CD8-positive, alpha-beta memory T cell (primary cell): ENCODE measurements around the gene SFSWAP. TPM values are rescaled to one million over a fixed set of nuclear protein-coding genes. Genes with fewer than 3 reads are reported as not detected.

Experiments
- CTCF ChIA-PET: fragments of 350-600 bp; sonication (Branson Sonifier 250); formaldehyde crosslinking; loops from one replicate; lab custom pipeline; 2021; ENCODE audit warnings: antibody characterized with exemption; lab: Charles Lee
- POLR2A ChIA-PET: fragments of 350-600 bp; sonication (Branson Sonifier 250); formaldehyde crosslinking; loops from one replicate; lab custom pipeline; 2021; ENCODE audit warnings: antibody characterized with exemption; lab: Charles Lee
- DNase-seq, 5 donors: peaks; one replicate each; pipeline versions ENCODE4 v3.0.0 to v3.0.0-alpha.2; 2020 to 2022; ENCODE audit warnings: mixed read lengths in 1 of 5
- H3K27ac ChIP-seq: one replicate; pipeline ENCODE4 v1.7.0; 2013; ENCODE audit warnings: low read depth, mild to moderate bottlenecking, low read length, moderate library complexity
- H3K27me3 ChIP-seq: 2 replicates; pipeline ENCODE4 v1.7.0; 2013; ENCODE audit warnings: low read length, mild to moderate bottlenecking; ENCODE audit not compliant: insufficient read depth, poor library complexity, severe bottlenecking
- H3K36me3 ChIP-seq: 2 replicates; pipeline ENCODE4 v1.7.0; 2013; ENCODE audit warnings: mild to moderate bottlenecking, low read length, moderate library complexity; ENCODE audit not compliant: insufficient read depth
- H3K4me1 ChIP-seq: 2 replicates; pipeline ENCODE4 v1.7.0; 2013; ENCODE audit warnings: mild to moderate bottlenecking, low read length, moderate library complexity; ENCODE audit not compliant: insufficient read depth
- H3K4me3 ChIP-seq: 2 replicates; pipeline ENCODE4 v1.7.0; 2013; ENCODE audit warnings: mild to moderate bottlenecking, low read length
- H3K9me3 ChIP-seq: 2 replicates; pipeline ENCODE4 v1.7.0; 2013; ENCODE audit warnings: mild to moderate bottlenecking, low read length
- H3K27ac Mint-ChIP-seq, 8 donors: one replicate each; pipeline ENCODE4 v1.8.0; 2020 to 2021; ENCODE audit warnings: mixed read lengths in 8 of 8, mild to moderate bottlenecking in 6 of 8, inconsistent platforms in 3 of 8, moderate library complexity in 3 of 8
- H3K27me3 Mint-ChIP-seq, 2 donors: one replicate each; pipeline ENCODE4 v1.8.0; 2020 to 2021; ENCODE audit warnings: mixed read lengths in 2 of 2, mild to moderate bottlenecking in 1 of 2, moderate library complexity in 1 of 2
- H3K36me3 Mint-ChIP-seq, 3 donors: one replicate each; pipeline ENCODE4 v1.8.0; 2020 to 2021; ENCODE audit warnings: mixed read lengths in 3 of 3, inconsistent platforms in 1 of 3, mild to moderate bottlenecking in 1 of 3
- H3K4me1 Mint-ChIP-seq, 3 donors: one replicate each; pipeline ENCODE4 v1.8.0; 2020 to 2021; ENCODE audit warnings: mixed read lengths in 3 of 3, inconsistent platforms in 1 of 3, mild to moderate bottlenecking in 1 of 3
- H3K4me3 Mint-ChIP-seq, 7 donors: one replicate each; pipeline ENCODE4 v1.8.0; 2020 to 2021; ENCODE audit warnings: mixed read lengths in 7 of 7, mild to moderate bottlenecking in 6 of 7, moderate library complexity in 4 of 7, inconsistent platforms in 2 of 7
- H3K9me3 Mint-ChIP-seq, 5 donors: one replicate each; pipeline ENCODE4 v1.8.0; 2020 to 2022; ENCODE audit warnings: mixed read lengths in 5 of 5, mild to moderate bottlenecking in 3 of 5, moderate library complexity in 2 of 5, inconsistent platforms in 1 of 5
- polyA plus RNA-seq: library from polyadenylated mRNA; unstranded; fragments of 300-500 nt; fragmentation: Illumina TruSeq; gene quantifications from one replicate; pipeline ENCODE4 v1.2.3, GENCODE V29; 2021
- total RNA-seq, 2 experiments: library from RNA; stranded (reverse); gene quantifications; one replicate each; pipeline ENCODE4 v1.2.3, GENCODE V29; 2021

SFSWAP gene
- total and polyA plus RNA-seq, 3 experiments from 2014 or later, result 22.6 to 65.2 (median 63.3) TPM

GRCh38 chr12:131847456-131847855 lies 136.6 kb downstream of the SFSWAP start:
- Mint-ChIP-seq H3K4me3 (no peak overlapping the region), H3K4me1 (no peaks in the 10 kb centered on the region), H3K27me3 (peaks cover 0 to 2% of the 10 kb centered on the region in 2 donors), H3K9me3 (no peaks in the 10 kb centered on the region), H3K36me3 (no peaks in the 10 kb centered on the region), H3K27ac (no peak overlapping the region)
- CTCF ChIA-PET, result no interaction called here
- no peak overlapping the region for H3K4me3 ChIP-seq
- POLR2A ChIA-PET, result no interaction called here
- no peaks in the 10 kb centered on the region for H3K27me3 ChIP-seq
- no peaks in the 10 kb centered on the region for H3K36me3 ChIP-seq
- no peak for DNase-seq
- H3K27ac ChIP-seq, result no peak overlapping the region
- H3K4me1 ChIP-seq, result no peaks in the 10 kb centered on the region
- no peaks in the 10 kb centered on the region for H3K9me3 ChIP-seq

- no peak overlapping the region for H3K4me3 ChIP-seq
- POLR2A ChIA-PET, result no interaction called here
- Mint-ChIP-seq H3K4me1 (no peaks in the 10 kb centered on the region), H3K27ac (no peak overlapping the region), H3K4me3 (no peak overlapping the region), H3K36me3 (no peaks in the 10 kb centered on the region), H3K27me3 (peaks cover 2 to 4% of the 10 kb centered on the region in 2 donors), H3K9me3 (no peaks in the 10 kb centered on the region)
- H3K9me3 ChIP-seq, result no peaks in the 10 kb centered on the region
- H3K4me1 ChIP-seq, result no peaks in the 10 kb centered on the region
- H3K27me3 ChIP-seq, result no peaks in the 10 kb centered on the region
- DNase-seq, result no peak
- no peak overlapping the region for H3K27ac ChIP-seq
- CTCF ChIA-PET, result no interaction called here
- no peaks in the 10 kb centered on the region for H3K36me3 ChIP-seq
Measured at GRCh38 chr12:131848753-131849152, 137.9 kb downstream of the SFSWAP start.

Other genes with a start within 250 kb of the SFSWAP start
- gene MMP17, start 117.3 kb downstream of the SFSWAP start, total RNA-seq, result under 1 TPM in 1 of 2 experiments, not detected in 1; 0.29 TPM
- gene MMP17, start 117.3 kb downstream of the SFSWAP start, polyA plus RNA-seq, result not detected
- gene ULK1, start 183.5 kb downstream of the SFSWAP start, total RNA-seq, result 10 to 100 TPM; 18.7 to 22.8 TPM
- 0.98 TPM for gene ULK1, start 183.5 kb downstream of the SFSWAP start, polyA plus RNA-seq
- gene PUS1, start 218.2 kb downstream of the SFSWAP start, total RNA-seq, result 100 to 1,000 TPM; 101 to 107 TPM
- 25.0 TPM for gene PUS1, start 218.2 kb downstream of the SFSWAP start, polyA plus RNA-seq
- gene EP400, start 238.9 kb downstream of the SFSWAP start, total RNA-seq, result 10 to 100 TPM; 47.9 to 48.8 TPM
- 4.3 TPM for gene EP400, start 238.9 kb downstream of the SFSWAP start, polyA plus RNA-seq